ENCODE measurements around the gene WDFY4. TPM values are rescaled to one million over a fixed set of nuclear protein-coding genes. Genes with fewer than 3 reads are reported as not detected.
A peak's percentile ranks its signal among the peaks of the same experiment; 100 is the strongest.

The WDFY4 gene
- total RNA-seq, 1 donor from 2014 or later: not detected

GRCh38 chr10:48938990-48939536, 254.4 kb downstream of the WDFY4 start:
- no peak for TF ChIP-seq CTCF (IDR thresholded peaks at IDR 0.05)
- Mint-ChIP-seq H3K36me3 (ENCODE audit: unreplicated experiment) (no peaks in the 10 kb centered on the region), H3K4me1 (ENCODE audit: unreplicated experiment) (no peaks in the 10 kb centered on the region)

GRCh38 chr10:48939790-48940325, 255.2 kb downstream of the WDFY4 start, which contains the start of gene LRRC18:
LRRC18 (minus strand) TSS chr10:48939840; CDS start chr10:48914155, 25,685 bp downstream.
- TF ChIP-seq CTCF (IDR thresholded peaks at IDR 0.05): no peak
- Mint-ChIP-seq H3K27ac (ENCODE audit: unreplicated experiment) (no peak within 1 kb of the TSS), H3K27me3 (ENCODE audit: unreplicated experiment) (peaks cover 3% of the 10 kb centered on the region), H3K4me3 (ENCODE audit: unreplicated experiment) (no peak within 1 kb of the TSS), H3K9me3 (ENCODE audit: unreplicated experiment) (no peaks in the 10 kb centered on the region), H3K36me3 (ENCODE audit: unreplicated experiment) (no peaks in the 10 kb centered on the region), H3K4me1 (ENCODE audit: unreplicated experiment) (no peaks in the 10 kb centered on the region)
- peak; percentile 64 for DNase-seq (ENCODE audit: extremely low spot score, unreplicated experiment)

More at GRCh38 chr10:48938990-48939536, 254.4 kb downstream of the WDFY4 start:
- H3K9me3 Mint-ChIP-seq (ENCODE audit: unreplicated experiment): no peaks in the 10 kb centered on the region
- DNase-seq (ENCODE audit: extremely low spot score, unreplicated experiment): peak; percentile 65
- no peak overlapping the region for H3K27ac Mint-ChIP-seq (ENCODE audit: unreplicated experiment)
- peaks cover 3% of the 10 kb centered on the region for H3K27me3 Mint-ChIP-seq (ENCODE audit: unreplicated experiment)
- no peak overlapping the region for H3K4me3 Mint-ChIP-seq (ENCODE audit: unreplicated experiment)

- Mint-ChIP-seq H3K27me3 (ENCODE audit: unreplicated experiment) (peaks cover 3% of the 10 kb centered on the region), H3K4me3 (ENCODE audit: unreplicated experiment) (no peak overlapping the region), H3K36me3 (ENCODE audit: unreplicated experiment) (no peaks in the 10 kb centered on the region), H3K27ac (ENCODE audit: unreplicated experiment) (no peak overlapping the region), H3K4me1 (ENCODE audit: unreplicated experiment) (no peaks in the 10 kb centered on the region), H3K9me3 (ENCODE audit: unreplicated experiment) (no peaks in the 10 kb centered on the region)
- no peak for TF ChIP-seq CTCF (IDR thresholded peaks at IDR 0.05)
- DNase-seq (ENCODE audit: extremely low spot score, unreplicated experiment): peak; percentile 65
Measured at GRCh38 chr10:48940372-48940771, 255.7 kb downstream of the WDFY4 start.

GRCh38 chr10:48940958-48941357, 256.3 kb downstream of the WDFY4 start:
- Mint-ChIP-seq H3K36me3 (ENCODE audit: unreplicated experiment) (no peaks in the 10 kb centered on the region), H3K9me3 (ENCODE audit: unreplicated experiment) (no peaks in the 10 kb centered on the region), H3K4me1 (ENCODE audit: unreplicated experiment) (no peaks in the 10 kb centered on the region), H3K27me3 (ENCODE audit: unreplicated experiment) (no peaks in the 10 kb centered on the region), H3K4me3 (ENCODE audit: unreplicated experiment) (no peak overlapping the region), H3K27ac (ENCODE audit: unreplicated experiment) (no peak overlapping the region)
- peak; percentile 71 for DNase-seq (ENCODE audit: extremely low spot score, unreplicated experiment)
- no peak for TF ChIP-seq CTCF (IDR thresholded peaks at IDR 0.05)

GRCh38 chr10:48941427-48942075, 256.9 kb downstream of the WDFY4 start:
- Mint-ChIP-seq H3K4me3 (ENCODE audit: unreplicated experiment) (no peak overlapping the region), H3K4me1 (ENCODE audit: unreplicated experiment) (no peaks in the 10 kb centered on the region), H3K27ac (ENCODE audit: unreplicated experiment) (no peak overlapping the region), H3K9me3 (ENCODE audit: unreplicated experiment) (no peaks in the 10 kb centered on the region), H3K27me3 (ENCODE audit: unreplicated experiment) (no peaks in the 10 kb centered on the region), H3K36me3 (ENCODE audit: unreplicated experiment) (no peaks in the 10 kb centered on the region)
- TF ChIP-seq CTCF (IDR thresholded peaks at IDR 0.05): no peak
- peak; percentile 64 for DNase-seq (ENCODE audit: extremely low spot score, unreplicated experiment)
